HEK293 (cell line): ENCODE data around the gene SPRR2A.

ENCODE experiments used
- CTCF ChIP-seq: fragments of 450-650 bp; formaldehyde crosslinking; IDR thresholded peaks from 2 replicates; pipeline ENCODE4 v1.5.1; 2016; ENCODE audit warnings: missing biosample characterization, missing genetic modification characterization
- SCRT1 ChIP-seq: fragments of 450-650 bp; formaldehyde crosslinking; IDR thresholded peaks from 2 replicates; pipeline ENCODE4 v1.5.1; 2016; ENCODE audit warnings: missing biosample characterization, missing genetic modification characterization, borderline replicate concordance
- ZBTB26 ChIP-seq: fragments of 450-650 bp; formaldehyde crosslinking; optimal IDR thresholded peaks from 2 replicates; pipeline ENCODE3; 2016; ENCODE audit warnings: missing biosample characterization, mild to moderate bottlenecking, missing genetic modification characterization
- ZNF530 ChIP-seq: fragments of 450-650 bp; formaldehyde crosslinking; IDR thresholded peaks from 2 replicates; pipeline ENCODE4 v1.5.1; 2016; ENCODE audit warnings: low read depth, missing biosample characterization, missing genetic modification characterization
- ZNF704 ChIP-seq: fragments of 450-650 bp; formaldehyde crosslinking; IDR thresholded peaks from 2 replicates; pipeline ENCODE4 v1.5.1; 2016; ENCODE audit warnings: missing biosample characterization, missing genetic modification characterization

- TF ChIP-seq CTCF (tag by site-specific recombination) (no peak), ZBTB26 (tag by site-specific recombination) (no peak), ZNF530 (tag by site-specific recombination) (no peak), ZNF704 (tag by site-specific recombination) (no peak), SCRT1 (no peak)
Observed at GRCh38 chr1:153100245-153100644, 42.9 kb upstream of the SPRR2A start.
